Measurements from ENCODE around the gene IFFO2.

Gene IFFO2

GRCh38 chr1:18882486-18882885 lies 74.0 kb downstream of the IFFO2 start:
- Histone ChIP-seq H3K9ac (ENCODE audit: low read depth, low read length) (no peak overlapping the region), H3K9me3 (ENCODE audit: control insufficient read depth, insufficient read depth, low read length) (no peaks in the 10 kb centered on the region), H3K4me1 (ENCODE audit: insufficient read depth, low read length) (no peaks in the 10 kb centered on the region), H3K36me3 (ENCODE audit: insufficient read depth, low read length) (no peaks in the 10 kb centered on the region)

- Histone ChIP-seq H3K36me3 (ENCODE audit: insufficient read depth, low read length) (no peaks in the 10 kb centered on the region), H3K4me1 (ENCODE audit: insufficient read depth, low read length) (no peaks in the 10 kb centered on the region), H3K9ac (ENCODE audit: low read depth, low read length) (no peak overlapping the region), H3K9me3 (ENCODE audit: control insufficient read depth, insufficient read depth, low read length) (no peaks in the 10 kb centered on the region)
Measured at GRCh38 chr1:18881642-18882431, 74.6 kb downstream of the IFFO2 start.

- Histone ChIP-seq H3K9ac (ENCODE audit: low read depth, low read length) (no peak overlapping the region), H3K36me3 (ENCODE audit: insufficient read depth, low read length) (no peaks in the 10 kb centered on the region), H3K4me1 (ENCODE audit: insufficient read depth, low read length) (no peaks in the 10 kb centered on the region), H3K9me3 (ENCODE audit: control insufficient read depth, insufficient read depth, low read length) (no peaks in the 10 kb centered on the region)
Measured at GRCh38 chr1:18881164-18881563, 75.3 kb downstream of the IFFO2 start.

- Histone ChIP-seq H3K9ac (ENCODE audit: low read depth, low read length) (no peak overlapping the region), H3K36me3 (ENCODE audit: insufficient read depth, low read length) (no peaks in the 10 kb centered on the region), H3K9me3 (ENCODE audit: control insufficient read depth, insufficient read depth, low read length) (no peaks in the 10 kb centered on the region), H3K4me1 (ENCODE audit: insufficient read depth, low read length) (no peaks in the 10 kb centered on the region)
Measured at GRCh38 chr1:18880585-18880984, 75.9 kb downstream of the IFFO2 start.

GRCh38 chr1:18879791-18880309 lies 76.6 kb downstream of the IFFO2 start:
- H3K36me3 ChIP-seq (ENCODE audit: insufficient read depth, low read length): no peaks in the 10 kb centered on the region
- H3K4me1 ChIP-seq (ENCODE audit: insufficient read depth, low read length): no peaks in the 10 kb centered on the region
- no peak overlapping the region for H3K9ac ChIP-seq (ENCODE audit: low read depth, low read length)
- no peaks in the 10 kb centered on the region for H3K9me3 ChIP-seq (ENCODE audit: control insufficient read depth, insufficient read depth, low read length)

- Histone ChIP-seq H3K9ac (ENCODE audit: low read depth, low read length) (no peak overlapping the region), H3K9me3 (ENCODE audit: control insufficient read depth, insufficient read depth, low read length) (no peaks in the 10 kb centered on the region), H3K4me1 (ENCODE audit: insufficient read depth, low read length) (no peaks in the 10 kb centered on the region), H3K36me3 (ENCODE audit: insufficient read depth, low read length) (no peaks in the 10 kb centered on the region)
Measured at GRCh38 chr1:18879215-18879790, 77.2 kb downstream of the IFFO2 start.

GRCh38 chr1:18878538-18879214 lies 77.8 kb downstream of the IFFO2 start:
- H3K9ac ChIP-seq (ENCODE audit: low read depth, low read length): no peak overlapping the region
- no peaks in the 10 kb centered on the region for H3K4me1 ChIP-seq (ENCODE audit: insufficient read depth, low read length)
- no peaks in the 10 kb centered on the region for H3K36me3 ChIP-seq (ENCODE audit: insufficient read depth, low read length)
- H3K9me3 ChIP-seq (ENCODE audit: control insufficient read depth, insufficient read depth, low read length): no peaks in the 10 kb centered on the region

GRCh38 chr1:18877282-18877681 lies 79.2 kb downstream of the IFFO2 start:
- Histone ChIP-seq H3K9ac (ENCODE audit: low read depth, low read length) (no peak overlapping the region), H3K9me3 (ENCODE audit: control insufficient read depth, insufficient read depth, low read length) (no peaks in the 10 kb centered on the region), H3K36me3 (ENCODE audit: insufficient read depth, low read length) (no peaks in the 10 kb centered on the region), H3K4me1 (ENCODE audit: insufficient read depth, low read length) (no peaks in the 10 kb centered on the region)

- Histone ChIP-seq H3K36me3 (ENCODE audit: insufficient read depth, low read length) (no peaks in the 10 kb centered on the region), H3K9me3 (ENCODE audit: control insufficient read depth, insufficient read depth, low read length) (no peaks in the 10 kb centered on the region), H3K4me1 (ENCODE audit: insufficient read depth, low read length) (no peaks in the 10 kb centered on the region), H3K9ac (ENCODE audit: low read depth, low read length) (no peak overlapping the region)
Measured at GRCh38 chr1:18876210-18876609, 80.3 kb downstream of the IFFO2 start.

- Histone ChIP-seq H3K9ac (ENCODE audit: low read depth, low read length) (no peak overlapping the region), H3K9me3 (ENCODE audit: control insufficient read depth, insufficient read depth, low read length) (no peaks in the 10 kb centered on the region), H3K36me3 (ENCODE audit: insufficient read depth, low read length) (no peaks in the 10 kb centered on the region), H3K4me1 (ENCODE audit: insufficient read depth, low read length) (no peaks in the 10 kb centered on the region)
Measured at GRCh38 chr1:18875796-18876128, 80.7 kb downstream of the IFFO2 start.

GRCh38 chr1:18875107-18875795 lies 81.2 kb downstream of the IFFO2 start:
- 0 out of 2 replicates have a peak, but pooled peaks cover under 1% of the 10 kb centered on the region for H3K4me1 ChIP-seq (ENCODE audit: insufficient read depth, low read length)
- H3K36me3 ChIP-seq (ENCODE audit: insufficient read depth, low read length): no peaks in the 10 kb centered on the region
- H3K9ac ChIP-seq (ENCODE audit: low read depth, low read length): no peak overlapping the region
- H3K9me3 ChIP-seq (ENCODE audit: control insufficient read depth, insufficient read depth, low read length): no peaks in the 10 kb centered on the region

- H3K9me3 ChIP-seq (ENCODE audit: control insufficient read depth, insufficient read depth, low read length): no peaks in the 10 kb centered on the region
- H3K36me3 ChIP-seq (ENCODE audit: insufficient read depth, low read length): no peaks in the 10 kb centered on the region
- H3K4me1 ChIP-seq (ENCODE audit: insufficient read depth, low read length): 0 out of 2 replicates have a peak, but pooled peaks cover 5% of the 10 kb centered on the region
- no peak overlapping the region for H3K9ac ChIP-seq (ENCODE audit: low read depth, low read length)
Measured at GRCh38 chr1:18874600-18874999, 81.9 kb downstream of the IFFO2 start.

- no peaks in the 10 kb centered on the region for H3K36me3 ChIP-seq (ENCODE audit: insufficient read depth, low read length)
- H3K4me1 ChIP-seq (ENCODE audit: insufficient read depth, low read length): 0 out of 2 replicates have a peak, but pooled peaks cover 5% of the 10 kb centered on the region
- H3K9ac ChIP-seq (ENCODE audit: low read depth, low read length): no peak overlapping the region
- H3K9me3 ChIP-seq (ENCODE audit: control insufficient read depth, insufficient read depth, low read length): no peaks in the 10 kb centered on the region
Measured at GRCh38 chr1:18874036-18874435, 82.4 kb downstream of the IFFO2 start.

- H3K36me3 ChIP-seq (ENCODE audit: insufficient read depth, low read length): no peaks in the 10 kb centered on the region
- 0 out of 2 replicates have a peak, but pooled peaks cover 5% of the 10 kb centered on the region for H3K4me1 ChIP-seq (ENCODE audit: insufficient read depth, low read length)
- H3K9me3 ChIP-seq (ENCODE audit: control insufficient read depth, insufficient read depth, low read length): no peaks in the 10 kb centered on the region
- no peak overlapping the region for H3K9ac ChIP-seq (ENCODE audit: low read depth, low read length)
Measured at GRCh38 chr1:18872071-18872611, 84.3 kb downstream of the IFFO2 start.

Data from ES-I3 (cell line).